GM12891 (cell line): ENCODE data around the gene CA9.
A peak's percentile ranks its signal among the peaks of the same experiment; 100 is the strongest.

Experiments used
- POLR2A ChIP-seq: IDR thresholded peaks from 2 replicates; pipeline ENCODE4 v1.6.1; 2011; ENCODE audit warnings: low read depth, low read length, control low read depth
- POLR2AphosphoS5 ChIP-seq: IDR thresholded peaks from 2 replicates; pipeline ENCODE4 v1.6.1; 2011; ENCODE audit warnings: low read depth, low read length, control low read depth
- SPI1 ChIP-seq: IDR thresholded peaks from 2 replicates; pipeline ENCODE4 v1.6.1; 2011; ENCODE audit warnings: low read depth, low read length, control low read depth
- TAF1 ChIP-seq: IDR thresholded peaks from 2 replicates; pipeline ENCODE4 v1.6.1; 2011; ENCODE audit warnings: low read depth, low read length, control low read depth

GRCh38 chr9:35726931-35727330 lies 53.2 kb downstream of the CA9 start:
- TF ChIP-seq POLR2AphosphoS5 = no peak
- no peak for TF ChIP-seq POLR2A
- peak; percentile 24; the same call in 1 of the 2 replicates for TF ChIP-seq SPI1
- no peak for TF ChIP-seq TAF1
